HG02623 (cell line): Measurements from ENCODE around the gene MYOZ3.

Experiments
- ATAC-seq: cut with Tn5 transposase; IDR thresholded peaks from one replicate; pipeline ENCODE4 v1.9.1; 2021; ENCODE audit warnings: moderate library complexity; ENCODE audit not compliant: unreplicated experiment

Gene MYOZ3

DNA sequence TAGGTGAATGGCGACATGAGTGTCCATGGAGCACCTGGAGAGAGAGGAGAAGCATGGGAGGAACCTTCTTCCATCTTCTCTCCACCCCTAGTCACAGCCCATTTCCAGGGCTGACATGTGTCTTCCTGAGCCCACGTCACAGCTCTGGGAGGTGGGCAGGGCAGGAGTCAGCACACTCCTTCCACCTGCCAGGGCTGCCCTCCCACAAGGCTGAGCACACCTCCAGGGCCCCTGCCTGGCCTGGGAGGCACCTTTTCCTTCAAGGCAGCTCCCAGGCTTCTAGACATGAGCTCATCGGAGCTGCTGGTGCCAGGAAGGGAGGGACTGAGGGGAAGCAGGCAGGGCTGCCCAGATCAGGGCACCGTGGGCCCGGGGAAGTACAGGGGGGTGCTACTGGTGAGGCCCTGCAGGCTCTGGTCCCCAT lies 34.2 kb upstream of the MYOZ3 start:
- no peak for ATAC-seq

- ATAC-seq, result no peak
Observed at GRCh38 chr5:150627731-150628545, 33.1 kb upstream of the MYOZ3 start.

GRCh38 chr5:150628936-150629485 lies 32.0 kb upstream of the MYOZ3 start:
- no peak for ATAC-seq

GRCh38 chr5:150630016-150630415 lies 31.0 kb upstream of the MYOZ3 start:
- no peak for ATAC-seq

GRCh38 chr5:150630461-150631325 lies 30.4 kb upstream of the MYOZ3 start:
- no peak for ATAC-seq

GRCh38 chr5:150631326-150631701 lies 29.7 kb upstream of the MYOZ3 start:
- ATAC-seq, result no peak

- ATAC-seq, result no peak
Observed at GRCh38 chr5:150632305-150633160, 28.5 kb upstream of the MYOZ3 start.

- no peak for ATAC-seq
Observed at GRCh38 chr5:150633429-150633828, 27.6 kb upstream of the MYOZ3 start.

- ATAC-seq, result no peak
Observed at GRCh38 chr5:150636391-150637244, 24.4 kb upstream of the MYOZ3 start.

GRCh38 chr5:150637245-150638052 lies 23.6 kb upstream of the MYOZ3 start:
- no peak for ATAC-seq

DNA sequence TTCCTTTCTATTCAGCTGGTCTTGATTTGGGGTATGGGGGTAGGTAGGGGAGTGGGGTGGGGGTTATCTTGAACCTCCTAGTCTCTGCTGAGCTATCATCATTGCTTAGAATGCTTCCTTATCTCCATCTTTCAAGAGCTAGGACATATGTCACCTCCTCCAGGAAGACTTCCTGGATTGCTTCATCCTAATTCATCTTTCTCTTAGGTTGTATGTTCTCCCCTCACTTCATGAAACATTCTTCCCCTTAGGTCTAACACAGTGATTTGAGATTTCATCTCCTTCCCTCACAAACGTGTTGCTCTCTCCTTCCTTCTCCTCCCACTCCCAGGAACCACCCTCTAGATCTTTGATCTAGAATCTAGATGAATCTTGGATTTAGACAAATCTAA lies 23.0 kb upstream of the MYOZ3 start:
- no peak for ATAC-seq

DNA sequence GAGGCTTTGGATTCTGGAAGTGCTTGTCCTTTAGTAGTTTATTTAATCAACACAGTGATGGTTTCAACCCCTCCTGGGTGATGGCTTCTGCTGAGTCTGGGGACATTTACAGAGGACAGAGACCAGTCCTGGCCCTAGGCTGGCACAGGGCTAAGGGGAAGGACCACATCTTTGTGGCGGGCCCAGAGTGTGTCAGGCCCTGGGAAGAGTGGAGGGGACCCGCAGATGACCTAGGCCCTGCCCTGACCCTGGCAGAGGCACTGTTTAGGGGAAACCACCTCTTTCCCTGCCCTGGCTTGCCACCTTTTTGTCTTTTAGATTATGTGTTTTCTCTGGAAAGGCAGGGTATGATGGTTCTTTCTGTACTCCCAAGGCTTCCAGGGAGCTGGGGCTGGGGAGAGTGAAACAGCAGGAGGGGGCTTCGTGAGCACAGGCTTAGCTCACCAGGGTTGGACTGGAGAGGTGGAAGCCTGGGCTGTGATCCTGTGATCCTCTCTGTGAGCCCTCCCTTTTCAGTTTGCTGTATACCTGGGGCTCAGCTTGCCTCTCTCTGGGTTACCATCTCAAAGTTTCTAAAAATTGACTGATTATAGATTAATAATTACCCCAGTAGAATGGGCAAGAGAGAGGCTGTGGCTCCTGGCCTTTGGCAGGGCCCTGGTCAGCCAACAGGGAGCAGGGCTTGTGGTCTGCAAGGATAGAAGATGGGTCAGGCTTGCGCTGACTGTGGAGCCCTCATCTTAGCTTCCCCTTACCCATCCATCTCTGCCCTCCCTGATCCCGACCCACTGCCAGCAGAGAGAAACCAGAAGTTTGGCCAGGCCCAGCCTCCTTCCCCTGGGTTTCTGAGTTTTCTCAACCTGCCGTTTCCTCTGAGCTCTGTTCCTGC lies 22.3 kb upstream of the MYOZ3 start:
- ATAC-seq, result no peak

DNA sequence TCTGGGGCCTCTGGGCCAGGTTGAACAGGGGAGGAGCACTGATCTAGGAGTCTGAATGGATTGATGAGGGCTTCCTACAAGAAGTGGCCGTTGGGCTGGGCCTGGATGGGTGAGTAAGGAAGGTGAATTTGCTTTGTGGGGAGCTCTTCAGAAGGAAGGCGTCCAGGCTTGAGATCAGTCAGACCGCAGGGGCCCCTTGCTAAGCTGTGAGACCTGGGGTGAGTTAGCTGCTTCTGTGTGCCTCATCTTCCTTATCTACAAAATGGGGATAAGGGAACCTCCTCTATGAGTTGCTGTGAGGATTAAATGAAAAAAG lies 21.7 kb upstream of the MYOZ3 start:
- no peak for ATAC-seq

DNA sequence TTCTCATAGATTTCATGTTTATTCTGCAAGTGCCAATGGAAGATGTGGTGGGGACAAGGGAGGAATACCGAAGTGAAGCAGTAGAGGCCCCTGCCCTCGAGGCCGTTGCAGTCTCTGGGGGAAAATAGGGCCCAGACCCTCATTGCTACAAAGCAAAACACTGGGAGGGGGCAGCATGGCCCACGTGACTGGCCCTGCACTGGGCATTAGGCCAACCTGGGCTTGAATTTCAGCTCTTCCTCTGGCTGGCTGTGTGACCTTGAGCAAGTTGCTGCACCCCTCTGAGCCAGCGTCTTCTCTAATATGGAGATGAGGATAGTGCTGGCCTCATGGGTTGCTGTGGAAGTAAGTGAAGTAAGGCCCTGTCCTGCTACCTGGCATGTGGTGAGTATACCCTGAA lies 21.3 kb upstream of the MYOZ3 start:
- ATAC-seq, result no peak

DNA sequence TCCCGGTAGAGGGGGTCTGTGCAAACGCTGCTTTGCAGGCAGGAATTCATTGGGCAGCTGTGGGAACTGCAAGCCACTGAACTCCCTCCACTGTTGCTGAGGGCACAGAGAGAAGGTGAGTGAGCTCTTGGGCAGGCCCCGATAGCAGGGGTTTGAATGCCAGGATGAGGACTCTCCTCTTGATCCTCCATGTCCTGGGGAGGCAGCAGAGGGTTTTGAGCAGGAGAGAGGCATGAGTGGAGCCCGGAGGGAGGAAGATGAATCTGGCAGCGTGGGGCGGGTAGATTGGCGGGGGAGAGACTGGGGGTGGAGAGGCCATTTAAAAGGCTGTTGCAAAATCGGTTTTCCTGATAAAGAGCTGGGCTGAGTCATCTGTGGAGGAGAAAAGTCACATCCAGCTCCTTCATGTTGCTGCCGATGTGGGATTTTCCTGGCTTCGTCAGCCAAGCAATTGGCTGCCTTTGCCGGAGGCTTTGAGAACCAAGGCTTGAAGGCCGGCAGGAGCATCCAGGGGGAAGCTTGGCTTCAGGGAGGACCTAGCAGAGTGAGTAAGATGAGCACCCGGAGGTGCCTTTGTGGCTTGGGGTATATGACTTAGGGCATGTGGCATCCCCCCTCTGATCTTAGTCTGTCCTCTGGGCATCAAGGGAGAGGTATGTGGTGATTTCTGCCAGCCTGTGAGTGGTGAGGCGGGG lies 20.6 kb upstream of the MYOZ3 start, which contains the start of gene SYNPO:
Gene SYNPO (plus strand): TSS at position 350 of the 695 bp plus-strand sequence. CDS start 7,616 bp downstream, outside the sequence.
- no peak for ATAC-seq

DNA sequence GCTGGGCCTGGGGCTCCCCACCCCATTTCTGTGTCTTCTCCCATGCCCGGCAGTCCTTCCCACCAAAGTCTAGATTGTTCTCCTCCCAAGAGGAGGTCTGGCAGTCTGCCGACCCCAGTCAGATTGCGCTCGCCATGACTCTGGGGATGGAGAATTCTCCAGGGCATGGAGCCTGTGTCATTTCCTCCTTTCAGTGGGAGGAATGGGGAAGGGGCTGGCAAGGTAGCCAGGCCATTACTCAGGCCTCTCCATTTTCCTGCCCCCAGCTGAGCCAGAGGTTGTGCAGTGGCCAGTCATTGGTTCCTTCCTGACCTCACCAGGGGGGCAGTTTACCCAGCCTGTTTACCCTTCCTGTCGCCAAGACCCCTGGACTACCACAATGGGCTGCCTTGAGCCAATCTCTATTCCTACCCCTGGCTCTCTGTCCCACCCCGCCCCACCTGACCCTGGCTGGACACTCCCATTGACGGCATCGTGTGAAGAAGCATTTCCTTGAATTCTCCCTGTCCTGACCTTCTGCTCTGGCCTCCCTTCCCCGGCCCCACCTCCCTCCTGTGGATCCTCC lies 20.0 kb upstream of the MYOZ3 start:
- ATAC-seq, result no peak
